Uterus (tissue), 2 donors: ENCODE results near the gene PRRC1.

ENCODE experiments used
- CTCF ChIP-seq, 4 experiments: fragments of 200-600 bp in 2 of 4; fragments of 450-650 bp in 2 of 4; sonication (generic) in 2 of 4; IDR thresholded peaks; one replicate each; pipeline ENCODE4 v1.5.1; 2016 to 2019; ENCODE audit warnings: antibody characterized with exemption in 4 of 4, mild to moderate bottlenecking in 2 of 4, moderate library complexity in 1 of 4
- POLR2A ChIP-seq, 2 donors: fragments of 450-650 bp; IDR thresholded peaks; one replicate each; pipeline ENCODE4 v1.6.1; 2016; ENCODE audit warnings: antibody characterized with exemption in 2 of 2, mild to moderate bottlenecking in 1 of 2, moderate library complexity in 1 of 2

DNA sequence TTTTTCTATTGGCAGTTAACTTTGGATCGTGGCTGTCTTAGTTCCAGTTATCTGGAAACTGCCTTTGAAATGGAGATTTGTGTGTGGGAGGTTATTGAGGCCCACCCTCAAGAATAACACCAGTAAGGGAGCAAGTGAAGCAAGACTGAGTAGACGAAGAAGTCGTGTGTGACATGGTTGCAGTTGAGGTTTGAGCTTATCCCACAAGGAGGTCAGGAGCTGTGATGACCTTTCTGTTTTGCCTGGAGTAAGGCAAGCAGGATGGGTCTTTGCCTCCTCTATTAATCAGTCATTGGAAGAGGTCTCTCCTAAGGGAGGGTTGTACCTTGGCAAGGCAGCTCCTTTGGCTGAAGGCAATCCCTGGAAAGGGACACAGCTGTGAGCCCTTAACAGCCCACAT, 81.9 kb downstream of the PRRC1 start:
- TF ChIP-seq CTCF (IDR thresholded peaks at IDR 0.05) (no peak), POLR2A (IDR thresholded peaks at IDR 0.05) (no peak)
